ENCODE results near the gene NKIRAS2. TPM values are rescaled to one million over a fixed set of nuclear protein-coding genes. Genes with fewer than 3 reads are reported as not detected.

The NKIRAS2 gene
- 10 to 100 TPM; 17.3 to 17.4 TPM for total RNA-seq
- 10 to 100 TPM; 16.4 to 20.7 TPM for polyA plus RNA-seq

DNA sequence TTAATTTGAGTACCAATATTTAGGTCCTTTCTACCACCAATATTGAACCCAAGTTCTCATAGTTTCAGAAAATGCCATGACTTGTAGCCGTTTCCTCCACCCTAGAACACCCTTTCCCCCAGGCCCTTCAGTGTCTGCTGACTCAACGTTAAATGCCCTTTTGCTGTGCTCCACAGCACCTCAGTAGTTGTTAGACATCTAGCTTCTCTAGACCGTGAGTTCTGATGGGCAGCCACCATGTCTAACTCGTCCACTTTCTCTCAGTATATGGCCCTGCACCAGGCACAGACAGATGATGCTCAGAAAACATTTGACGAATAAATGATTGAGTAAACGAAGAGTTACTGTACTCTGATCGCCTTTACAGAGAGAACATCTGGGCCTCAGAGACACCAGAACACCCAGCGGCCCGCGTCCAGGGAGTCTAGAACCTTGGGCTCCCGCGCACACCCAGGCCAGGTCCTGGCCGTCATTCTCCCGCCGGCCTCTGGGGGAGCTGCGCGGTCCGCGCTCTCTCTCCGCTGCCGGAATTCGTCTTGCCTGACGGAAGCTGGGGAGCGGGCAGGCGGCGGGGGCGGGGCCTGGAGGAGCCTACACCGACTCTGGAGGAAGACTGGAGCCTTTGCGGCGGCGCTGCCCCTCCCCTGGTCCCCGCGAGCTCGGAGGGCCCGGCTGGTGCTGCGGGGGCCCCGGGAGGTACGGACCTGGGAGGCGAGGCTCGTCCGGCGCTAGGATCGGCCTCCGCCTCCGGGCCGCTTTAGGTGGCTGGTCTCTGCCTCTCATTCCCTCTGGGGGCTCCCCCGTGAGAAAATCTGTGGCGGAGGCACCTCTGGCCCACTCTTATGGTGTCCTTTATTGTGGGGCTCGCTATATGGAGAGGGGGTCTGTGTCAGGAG lies at the start of gene NKIRAS2:
NKIRAS2 (plus strand) TSS at position 582 of the 896 bp plus-strand sequence. CDS start 1,488 bp downstream, outside the sequence.
- Histone ChIP-seq H3K9me3 (ENCODE audit: control insufficient read depth in 4 of 4, low read length in 3 of 4) (no peaks in the 10 kb centered on the region), H3K27ac (ENCODE audit: low read depth in 1 of 2, low read length in 2 of 2) (peak within 1 kb of the TSS; percentile 57 to 65), H3K9ac (ENCODE audit: low read depth in 1 of 2, low read length in 2 of 2) (peak within 1 kb of the TSS; percentile 75 to 97), H3K27me3 (ENCODE audit: control insufficient read depth in 4 of 4, insufficient read depth in 4 of 4, low read length in 3 of 4) (no peaks in the 10 kb centered on the region), H3K4me3 (ENCODE audit: low read depth in 1 of 3, low read length in 3 of 3) (peak within 1 kb of the TSS; percentile 71 to 87 (median 82)), H3K4me1 (ENCODE audit: control insufficient read depth in 4 of 4, insufficient read depth in 4 of 4, low read length in 3 of 4) (peaks cover 6 to 55% (median 46%) of the 10 kb centered on the region in 4 donors), H3K36me3 (ENCODE audit: control insufficient read depth in 4 of 4, insufficient read depth in 3 of 4, low read depth in 1 of 4, low read length in 3 of 4) (peaks cover 3 to 8% (median 7%) of the 10 kb centered on the region in 4 donors)
- DNase-seq (ENCODE audit: low spot score), result peak; percentile 93
- no peak for TF ChIP-seq TAF1 (conservative IDR thresholded peaks at IDR 0.05)
- TF ChIP-seq, protein P1, sequence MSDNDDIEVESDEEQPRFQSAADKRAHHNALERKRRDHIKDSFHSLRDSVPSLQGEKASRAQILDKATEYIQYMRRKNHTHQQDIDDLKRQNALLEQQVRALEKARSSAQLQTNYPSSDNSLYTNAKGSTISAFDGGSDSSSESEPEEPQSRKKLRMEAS (IDR thresholded peaks at IDR 0.05), result no peak
- TF ChIP-seq NR2F2 (IDR thresholded peaks at IDR 0.05), result no peak
- peak; percentile 61 for TF ChIP-seq YY1 (IDR thresholded peaks at IDR 0.05)
- peak in 1 of 2 donors; percentile 67 for TF ChIP-seq EGR1 (IDR thresholded peaks at IDR 0.05; ENCODE audit: low read depth in 2 of 2)
- peak; percentile 56 to 72 for TF ChIP-seq RAD21 (IDR thresholded peaks at IDR 0.05)
- TF ChIP-seq RXRA (IDR thresholded peaks at IDR 0.05), result no peak
- TF ChIP-seq, protein P2, sequence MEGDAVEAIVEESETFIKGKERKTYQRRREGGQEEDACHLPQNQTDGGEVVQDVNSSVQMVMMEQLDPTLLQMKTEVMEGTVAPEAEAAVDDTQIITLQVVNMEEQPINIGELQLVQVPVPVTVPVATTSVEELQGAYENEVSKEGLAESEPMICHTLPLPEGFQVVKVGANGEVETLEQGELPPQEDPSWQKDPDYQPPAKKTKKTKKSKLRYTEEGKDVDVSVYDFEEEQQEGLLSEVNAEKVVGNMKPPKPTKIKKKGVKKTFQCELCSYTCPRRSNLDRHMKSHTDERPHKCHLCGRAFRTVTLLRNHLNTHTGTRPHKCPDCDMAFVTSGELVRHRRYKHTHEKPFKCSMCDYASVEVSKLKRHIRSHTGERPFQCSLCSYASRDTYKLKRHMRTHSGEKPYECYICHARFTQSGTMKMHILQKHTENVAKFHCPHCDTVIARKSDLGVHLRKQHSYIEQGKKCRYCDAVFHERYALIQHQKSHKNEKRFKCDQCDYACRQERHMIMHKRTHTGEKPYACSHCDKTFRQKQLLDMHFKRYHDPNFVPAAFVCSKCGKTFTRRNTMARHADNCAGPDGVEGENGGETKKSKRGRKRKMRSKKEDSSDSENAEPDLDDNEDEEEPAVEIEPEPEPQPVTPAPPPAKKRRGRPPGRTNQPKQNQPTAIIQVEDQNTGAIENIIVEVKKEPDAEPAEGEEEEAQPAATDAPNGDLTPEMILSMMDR (IDR thresholded peaks at IDR 0.05; ENCODE audit: low read depth, low read length, missing input control), result peak; percentile 90
- peak in 1 of 2 donors; percentile 22 for TF ChIP-seq HNF4A (conservative IDR thresholded peaks at IDR 0.05)
- peak; percentile 57 to 93 for TF ChIP-seq GABPA (IDR thresholded peaks at IDR 0.05 in 1 of 2, conservative IDR thresholded peaks at IDR 0.05 in 1 of 2)
- TF ChIP-seq FOXA1 (IDR thresholded peaks at IDR 0.05), result no peak
- no peak for TF ChIP-seq FOXA2 (IDR thresholded peaks at IDR 0.05)
- no peak for TF ChIP-seq HNF4G (IDR thresholded peaks at IDR 0.05)
- TF ChIP-seq, protein P3, sequence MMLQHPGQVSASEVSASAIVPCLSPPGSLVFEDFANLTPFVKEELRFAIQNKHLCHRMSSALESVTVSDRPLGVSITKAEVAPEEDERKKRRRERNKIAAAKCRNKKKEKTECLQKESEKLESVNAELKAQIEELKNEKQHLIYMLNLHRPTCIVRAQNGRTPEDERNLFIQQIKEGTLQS (IDR thresholded peaks at IDR 0.05), result no peak
- TF ChIP-seq, protein P4, sequence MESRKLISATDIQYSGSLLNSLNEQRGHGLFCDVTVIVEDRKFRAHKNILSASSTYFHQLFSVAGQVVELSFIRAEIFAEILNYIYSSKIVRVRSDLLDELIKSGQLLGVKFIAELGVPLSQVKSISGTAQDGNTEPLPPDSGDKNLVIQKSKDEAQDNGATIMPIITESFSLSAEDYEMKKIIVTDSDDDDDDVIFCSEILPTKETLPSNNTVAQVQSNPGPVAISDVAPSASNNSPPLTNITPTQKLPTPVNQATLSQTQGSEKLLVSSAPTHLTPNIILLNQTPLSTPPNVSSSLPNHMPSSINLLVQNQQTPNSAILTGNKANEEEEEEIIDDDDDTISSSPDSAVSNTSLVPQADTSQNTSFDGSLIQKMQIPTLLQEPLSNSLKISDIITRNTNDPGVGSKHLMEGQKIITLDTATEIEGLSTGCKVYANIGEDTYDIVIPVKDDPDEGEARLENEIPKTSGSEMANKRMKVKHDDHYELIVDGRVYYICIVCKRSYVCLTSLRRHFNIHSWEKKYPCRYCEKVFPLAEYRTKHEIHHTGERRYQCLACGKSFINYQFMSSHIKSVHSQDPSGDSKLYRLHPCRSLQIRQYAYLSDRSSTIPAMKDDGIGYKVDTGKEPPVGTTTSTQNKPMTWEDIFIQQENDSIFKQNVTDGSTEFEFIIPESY (IDR thresholded peaks at IDR 0.05), result no peak
- TF ChIP-seq JUND (IDR thresholded peaks at IDR 0.05), result peak in 1 of 2 donors; percentile 9
- TF ChIP-seq SP1 (IDR thresholded peaks at IDR 0.05), result peak; percentile 41
- TF ChIP-seq, protein P5, sequence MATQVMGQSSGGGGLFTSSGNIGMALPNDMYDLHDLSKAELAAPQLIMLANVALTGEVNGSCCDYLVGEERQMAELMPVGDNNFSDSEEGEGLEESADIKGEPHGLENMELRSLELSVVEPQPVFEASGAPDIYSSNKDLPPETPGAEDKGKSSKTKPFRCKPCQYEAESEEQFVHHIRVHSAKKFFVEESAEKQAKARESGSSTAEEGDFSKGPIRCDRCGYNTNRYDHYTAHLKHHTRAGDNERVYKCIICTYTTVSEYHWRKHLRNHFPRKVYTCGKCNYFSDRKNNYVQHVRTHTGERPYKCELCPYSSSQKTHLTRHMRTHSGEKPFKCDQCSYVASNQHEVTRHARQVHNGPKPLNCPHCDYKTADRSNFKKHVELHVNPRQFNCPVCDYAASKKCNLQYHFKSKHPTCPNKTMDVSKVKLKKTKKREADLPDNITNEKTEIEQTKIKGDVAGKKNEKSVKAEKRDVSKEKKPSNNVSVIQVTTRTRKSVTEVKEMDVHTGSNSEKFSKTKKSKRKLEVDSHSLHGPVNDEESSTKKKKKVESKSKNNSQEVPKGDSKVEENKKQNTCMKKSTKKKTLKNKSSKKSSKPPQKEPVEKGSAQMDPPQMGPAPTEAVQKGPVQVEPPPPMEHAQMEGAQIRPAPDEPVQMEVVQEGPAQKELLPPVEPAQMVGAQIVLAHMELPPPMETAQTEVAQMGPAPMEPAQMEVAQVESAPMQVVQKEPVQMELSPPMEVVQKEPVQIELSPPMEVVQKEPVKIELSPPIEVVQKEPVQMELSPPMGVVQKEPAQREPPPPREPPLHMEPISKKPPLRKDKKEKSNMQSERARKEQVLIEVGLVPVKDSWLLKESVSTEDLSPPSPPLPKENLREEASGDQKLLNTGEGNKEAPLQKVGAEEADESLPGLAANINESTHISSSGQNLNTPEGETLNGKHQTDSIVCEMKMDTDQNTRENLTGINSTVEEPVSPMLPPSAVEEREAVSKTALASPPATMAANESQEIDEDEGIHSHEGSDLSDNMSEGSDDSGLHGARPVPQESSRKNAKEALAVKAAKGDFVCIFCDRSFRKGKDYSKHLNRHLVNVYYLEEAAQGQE (IDR thresholded peaks at IDR 0.05), result no peak
- 7% methylated on average over 49 of the region's 49 CpGs for WGBS
